GM19372 (cell line): Measurements from ENCODE around the gene ACTL6A.

ENCODE experiments used
- ATAC-seq: cut with Tn5 transposase; IDR thresholded peaks from one replicate; pipeline ENCODE4 v1.9.1; 2021; ENCODE audit warnings: mild to moderate bottlenecking, low read depth, moderate library complexity; ENCODE audit not compliant: unreplicated experiment

ACTL6A gene

DNA sequence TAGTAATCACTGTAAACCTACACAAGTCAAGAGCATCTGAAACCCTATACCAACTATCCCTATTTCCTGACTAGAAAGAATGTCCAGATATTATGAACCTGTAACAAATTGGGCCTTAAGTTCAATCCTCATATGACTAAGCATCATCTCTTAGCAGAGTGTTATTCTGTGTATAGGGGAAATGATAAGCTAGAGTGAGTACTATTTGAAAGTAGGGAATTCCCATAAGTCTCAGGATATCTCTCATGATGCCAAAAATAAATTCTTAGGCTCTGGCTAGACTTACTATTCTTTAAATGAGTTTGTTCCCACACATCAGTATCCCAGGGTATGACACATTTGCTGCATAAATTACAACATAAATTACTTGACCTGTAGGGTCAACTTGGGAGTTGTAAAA lies 26.4 kb downstream of the ACTL6A start:
- no peak for ATAC-seq

DNA sequence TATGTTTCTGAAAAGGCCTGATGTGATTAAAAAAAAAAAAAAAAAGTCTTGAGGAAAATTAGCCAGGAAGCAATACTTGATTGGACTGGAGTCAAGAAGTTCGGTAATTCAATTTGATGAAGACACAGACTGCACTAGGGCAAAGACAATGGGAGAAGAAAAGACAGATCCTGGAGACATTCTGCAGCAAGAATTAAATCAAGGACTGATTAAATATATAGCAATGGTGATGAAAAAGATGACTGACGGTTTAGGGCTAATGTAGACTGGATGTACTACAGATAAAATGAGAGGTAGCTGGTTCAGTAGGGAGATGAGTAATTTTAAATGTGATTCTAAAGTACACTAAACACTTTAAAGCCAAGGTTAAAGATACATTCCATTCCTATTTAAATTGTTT lies 27.9 kb downstream of the ACTL6A start:
- no peak for ATAC-seq

DNA sequence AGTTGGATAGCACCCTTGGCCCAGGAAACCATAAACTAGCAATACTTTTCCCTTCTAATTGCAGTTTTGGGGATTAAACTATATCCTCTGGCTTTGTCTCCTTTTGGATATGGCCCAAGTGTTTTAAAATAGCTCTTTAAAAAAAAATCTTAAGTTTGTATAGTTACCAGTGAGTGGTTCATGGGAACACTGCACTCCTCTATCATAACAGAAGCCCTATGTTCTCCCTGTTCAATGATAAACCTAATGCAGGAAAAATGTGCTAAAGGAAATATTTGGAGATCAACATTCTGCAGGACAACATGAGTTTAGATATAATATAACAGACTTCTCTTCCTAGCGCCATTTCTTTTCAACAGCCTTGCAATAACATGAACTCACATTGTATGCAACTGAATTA lies 28.6 kb downstream of the ACTL6A start:
- no peak for ATAC-seq

DNA sequence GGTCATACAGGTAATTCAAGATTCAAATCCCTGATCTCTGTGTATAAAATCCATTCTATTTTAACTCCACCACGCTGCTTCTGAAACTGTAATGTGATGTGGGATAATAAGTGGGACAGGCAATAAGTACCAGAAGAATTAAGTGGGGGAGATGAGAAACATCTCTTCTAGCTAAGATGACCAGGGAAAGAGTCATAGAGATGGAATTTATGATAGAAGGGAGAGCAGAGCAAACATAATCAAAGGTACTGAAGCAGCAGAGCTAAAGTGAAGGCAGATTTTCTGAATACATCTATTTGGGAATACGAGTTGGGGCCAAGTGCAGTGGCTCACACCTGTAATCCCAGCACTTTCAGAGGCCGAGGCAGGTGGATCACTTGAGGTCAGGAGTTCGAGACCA lies 36.8 kb downstream of the ACTL6A start:
- ATAC-seq = no peak

DNA sequence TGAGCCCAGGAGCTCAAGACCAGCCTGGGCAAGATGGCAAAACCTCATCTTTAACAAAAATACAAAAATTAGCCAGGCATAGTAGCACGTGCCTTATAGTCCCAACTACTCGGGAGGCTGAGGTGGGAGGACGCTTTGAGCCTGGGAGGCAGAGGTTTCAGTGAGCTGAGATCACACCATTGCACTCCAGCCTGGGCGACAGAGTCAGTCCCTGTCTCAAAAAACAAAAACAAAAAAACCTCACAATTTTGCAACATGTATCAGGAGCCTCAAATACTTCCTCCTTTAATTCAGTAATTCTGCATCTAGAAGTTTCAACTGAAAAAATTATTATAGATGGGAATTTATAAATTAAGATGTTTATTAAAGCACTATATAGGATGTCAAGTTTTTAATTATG lies 40.6 kb downstream of the ACTL6A start:
- ATAC-seq = no peak

DNA sequence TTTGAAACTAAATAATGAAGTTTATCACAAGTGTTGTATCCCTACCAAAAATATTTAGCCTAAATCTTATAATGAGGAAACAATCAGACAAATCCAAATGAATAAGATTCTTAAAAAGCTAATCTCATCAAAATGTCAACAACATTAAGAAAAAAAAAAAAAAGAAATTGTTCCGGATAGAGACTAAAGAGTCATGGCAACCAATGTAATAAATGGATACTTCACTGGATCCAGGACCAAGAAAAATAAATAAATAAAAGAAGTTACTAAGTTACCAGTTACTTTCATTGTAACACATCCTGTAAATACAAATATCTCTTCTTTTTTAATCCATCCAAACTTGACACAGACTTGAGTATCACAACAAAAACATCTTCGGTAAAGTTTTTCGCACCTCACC lies 41.1 kb downstream of the ACTL6A start:
- no peak for ATAC-seq

DNA sequence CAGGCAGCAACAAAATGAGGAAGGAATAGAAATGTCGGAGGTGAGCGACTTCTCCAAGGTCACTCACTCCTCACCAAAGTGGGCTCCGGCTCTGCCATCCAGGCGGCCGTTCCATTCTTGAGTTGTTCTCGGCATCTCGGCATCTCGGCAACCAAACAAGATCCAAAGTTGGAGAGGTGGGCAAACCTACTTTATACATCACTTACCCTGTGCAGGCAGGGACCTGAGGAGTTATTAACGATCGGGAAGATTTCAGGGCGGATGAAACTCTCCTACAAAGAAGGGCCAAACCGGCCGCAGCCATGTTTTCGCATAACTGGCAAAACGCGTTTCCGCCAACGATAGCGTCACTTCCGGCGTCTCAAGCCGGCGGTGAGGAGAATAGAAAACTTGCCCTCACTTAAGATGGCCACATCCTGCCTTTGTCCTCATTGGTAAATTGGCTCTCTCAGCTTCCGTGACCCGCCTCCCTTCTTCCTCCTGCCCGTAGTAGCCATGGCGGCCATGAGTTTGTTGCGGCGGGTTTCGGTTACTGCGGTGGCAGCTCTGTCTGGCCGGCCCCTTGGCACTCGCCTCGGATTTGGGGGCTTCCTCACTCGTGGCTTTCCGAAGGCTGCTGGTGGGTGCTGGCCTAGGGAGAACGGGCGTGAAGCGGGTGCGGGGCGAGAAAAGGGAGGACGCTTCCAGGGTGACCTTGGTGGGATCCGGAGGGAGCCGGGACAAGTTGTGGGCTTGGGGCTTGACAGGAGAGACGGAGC lies 41.8 kb downstream of the ACTL6A start, which contains the start of the genes MRPL47 and NDUFB5:
TSS of gene MRPL47 (minus strand) at position 318 of the 758 bp plus-strand sequence. CDS start at position 304, 14 bp downstream.
TSS of gene NDUFB5 (plus strand) at position 474 of the 758 bp plus-strand sequence. CDS start at position 496, 22 bp downstream.
- peak; percentile 94 for ATAC-seq

DNA sequence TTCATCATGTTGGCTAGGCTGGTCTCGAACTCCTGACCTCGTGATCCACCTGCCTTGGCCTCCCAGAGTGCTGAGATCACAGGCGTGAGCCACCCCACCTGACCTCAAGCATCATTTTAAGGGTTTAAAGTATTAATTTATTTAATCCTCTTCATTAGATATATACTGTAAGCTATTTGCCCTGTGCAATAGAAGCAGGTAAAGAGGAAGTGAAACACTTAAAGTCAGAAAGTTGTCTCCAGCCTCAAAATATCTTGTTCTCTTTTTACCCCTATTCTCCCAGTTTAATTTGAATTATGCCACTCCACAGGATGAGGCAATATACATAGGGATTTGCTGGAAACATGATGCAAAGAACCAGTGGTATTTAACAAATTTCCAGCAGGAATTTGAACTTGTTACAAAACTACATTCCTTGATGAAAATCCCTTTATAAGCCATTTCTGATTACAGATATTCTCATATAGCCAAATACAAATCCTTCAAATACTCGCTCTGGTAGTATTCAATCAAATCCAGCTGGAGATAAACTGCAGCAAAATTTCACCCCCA lies 43.9 kb downstream of the ACTL6A start:
- ATAC-seq = no peak

DNA sequence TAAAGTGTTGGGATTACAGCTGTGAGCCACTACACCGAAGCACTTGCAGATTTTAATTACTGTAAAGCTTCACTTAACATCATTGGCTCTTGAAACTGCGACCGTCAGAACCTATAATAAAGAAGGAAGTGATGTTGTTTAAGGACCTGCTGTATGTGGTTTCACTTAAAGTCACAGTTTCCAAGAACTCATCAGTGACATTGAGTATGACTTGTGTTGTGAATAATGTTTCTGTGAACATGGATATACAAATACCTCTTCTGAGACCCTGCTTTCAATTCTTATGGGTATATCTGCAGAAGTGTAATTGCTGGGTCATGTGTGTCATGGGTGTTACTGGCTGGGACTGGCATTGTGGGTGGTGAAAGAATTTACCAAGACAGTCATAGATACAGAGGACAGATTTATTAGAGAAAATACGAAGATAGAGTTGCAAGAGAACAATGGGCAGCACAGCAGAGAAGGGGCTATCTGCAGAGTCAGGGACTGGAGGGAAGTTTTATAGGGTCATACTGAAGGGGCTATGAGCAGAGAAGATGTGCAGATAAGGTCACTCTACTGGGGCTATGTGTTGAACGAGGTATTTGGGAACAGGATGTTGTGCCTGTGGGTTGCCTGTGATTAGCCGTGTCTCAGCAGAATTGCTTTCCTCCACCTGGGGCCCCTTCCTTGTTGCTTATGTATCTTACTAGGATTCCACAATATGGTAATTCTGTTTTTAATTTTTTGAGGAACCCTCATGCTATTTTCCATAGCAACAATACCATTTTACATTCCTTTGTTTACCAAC lies 46.4 kb downstream of the ACTL6A start:
- peak; percentile 48 for ATAC-seq

DNA sequence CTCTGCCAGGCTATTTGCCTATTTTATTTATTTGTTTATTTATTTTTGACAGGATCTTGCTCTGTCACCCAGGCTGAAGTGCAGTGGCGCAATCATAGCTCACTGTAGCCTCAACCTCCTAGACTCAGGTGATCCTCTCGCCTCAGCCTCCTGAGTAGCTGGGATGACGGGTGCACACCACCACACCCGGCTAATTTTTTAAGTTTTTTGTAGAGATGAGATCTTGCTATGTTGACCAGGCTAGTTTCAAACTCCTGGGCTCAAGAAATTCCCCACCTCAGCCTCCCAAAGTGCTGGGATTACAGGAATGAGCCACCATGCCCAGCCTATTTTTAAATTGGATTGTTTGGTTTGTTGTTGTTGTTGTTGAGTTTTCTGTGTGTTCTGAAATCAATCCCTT lies 47.3 kb downstream of the ACTL6A start:
- no peak for ATAC-seq

DNA sequence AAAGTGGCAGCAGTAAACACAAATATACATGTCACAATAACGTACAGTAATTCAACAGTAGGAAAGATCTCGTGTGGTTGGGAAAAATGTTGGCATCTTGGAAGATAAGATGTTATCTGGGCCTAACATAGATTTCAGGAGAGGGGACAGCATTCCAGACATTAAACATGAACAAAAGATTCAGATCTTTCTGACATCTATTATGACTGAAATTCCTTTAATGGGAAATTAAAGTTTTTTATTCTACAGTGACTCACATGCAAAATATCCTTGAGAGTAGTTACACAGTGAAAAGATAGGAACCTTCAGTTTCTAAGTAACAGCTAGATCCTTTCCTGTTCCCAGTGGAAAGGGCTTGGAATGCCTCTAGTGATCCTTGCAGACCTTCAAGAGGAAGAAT lies 51.1 kb downstream of the ACTL6A start:
- no peak for ATAC-seq

DNA sequence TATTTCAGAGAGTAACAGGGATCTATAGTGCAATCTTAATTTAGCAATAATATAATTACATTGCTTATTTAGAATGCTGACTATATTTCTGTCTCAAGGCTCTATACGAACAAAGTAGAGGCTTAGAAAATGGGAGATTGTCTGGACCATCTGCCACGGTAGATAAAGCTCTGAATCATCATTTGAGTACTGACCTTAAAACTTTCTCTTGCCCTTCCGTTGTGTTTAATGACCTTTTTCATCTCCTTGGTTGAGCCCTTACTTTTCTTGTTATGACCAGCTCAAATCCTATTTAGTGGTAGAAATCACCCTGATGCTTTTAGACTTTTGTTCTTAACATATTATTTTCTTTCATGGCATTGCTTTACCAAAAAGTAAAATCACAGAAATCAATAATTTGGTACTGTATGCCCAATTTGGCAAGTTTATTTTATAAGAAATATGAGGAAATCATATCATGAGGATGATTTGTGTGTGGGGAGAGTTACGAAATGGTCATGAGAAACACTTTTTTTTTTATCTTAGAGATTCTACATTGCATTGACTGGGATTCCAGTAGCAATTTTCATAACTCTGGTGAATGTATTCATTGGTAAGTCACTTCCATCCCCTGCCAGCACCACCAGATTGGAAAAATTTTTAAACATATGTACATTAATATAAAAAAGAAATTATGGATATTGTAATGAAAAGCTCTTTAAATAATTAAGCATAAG lies 52.9 kb downstream of the ACTL6A start:
- no peak for ATAC-seq

DNA sequence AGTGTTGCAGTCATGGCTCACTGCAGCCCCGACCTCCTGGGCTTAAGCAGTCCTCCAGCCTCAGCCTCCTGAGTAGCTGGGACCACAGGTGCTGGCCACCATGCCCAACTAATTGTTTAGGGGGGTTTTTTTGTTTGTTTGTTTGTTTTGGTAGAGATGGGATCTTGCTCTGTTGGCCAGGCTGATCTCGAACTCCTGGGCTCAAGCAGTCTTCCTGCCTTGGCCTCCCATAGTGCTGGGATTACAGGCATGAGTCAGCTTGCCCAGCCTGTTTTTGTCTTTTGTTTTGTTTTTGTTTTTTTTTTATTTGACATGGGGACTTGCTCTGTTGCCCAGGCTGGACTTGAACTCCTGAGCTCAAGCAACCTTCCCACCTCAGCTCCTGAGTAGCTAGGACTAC lies 59.3 kb downstream of the ACTL6A start:
- ATAC-seq = no peak

DNA sequence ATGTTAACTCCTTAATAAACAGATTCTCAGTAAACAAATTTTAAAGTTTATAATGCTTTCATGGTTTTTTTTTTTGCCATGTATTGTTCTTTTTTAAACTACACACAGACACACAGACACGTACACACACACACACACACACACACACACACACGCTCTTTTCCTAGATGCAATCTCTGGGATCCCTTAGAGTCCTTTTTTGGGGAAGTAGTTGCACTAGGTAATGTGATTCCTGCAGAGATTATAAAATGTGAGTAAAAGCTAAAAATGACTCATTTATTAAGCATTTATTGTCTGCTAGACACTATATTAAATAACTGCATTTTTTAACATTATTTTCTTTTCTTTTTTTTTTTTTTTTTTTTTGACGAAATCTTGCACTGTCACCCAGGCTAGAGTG lies 61.7 kb downstream of the ACTL6A start:
- ATAC-seq = no peak

DNA sequence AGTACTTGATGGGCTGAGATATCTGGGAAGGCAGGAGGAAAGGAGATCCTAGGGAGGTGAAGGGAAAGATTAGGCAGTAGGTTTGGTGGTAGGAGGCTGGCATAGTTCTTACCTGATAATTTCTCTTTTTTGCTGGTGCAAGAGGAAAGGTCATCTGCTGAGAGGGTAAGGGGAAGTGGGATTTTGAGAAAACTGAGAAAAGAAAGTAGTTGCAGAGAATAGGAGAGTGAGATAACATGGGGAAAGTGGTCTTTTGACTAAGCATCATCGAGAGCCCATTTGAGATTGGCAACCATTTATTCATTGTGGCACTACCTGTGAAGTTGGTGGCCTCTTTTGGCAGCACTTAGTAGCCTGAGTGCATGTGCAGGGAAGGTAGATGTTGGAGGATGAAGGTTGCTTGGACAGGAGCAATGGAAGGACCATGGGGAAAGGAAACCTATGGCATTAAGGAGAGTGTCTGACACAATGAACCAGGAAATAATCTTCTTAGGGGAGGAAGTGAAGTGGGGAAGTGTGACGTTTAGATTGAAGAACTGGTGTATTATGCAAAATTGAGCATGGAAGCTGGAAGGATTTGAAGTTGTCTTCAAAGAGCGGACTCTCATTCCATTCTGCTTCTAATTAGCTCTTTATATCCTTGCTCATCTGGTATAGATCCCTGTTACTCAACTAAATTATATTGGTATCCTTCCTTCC lies 68.2 kb downstream of the ACTL6A start:
- ATAC-seq = no peak
